CD4-positive, alpha-beta T cell (primary cell): ENCODE data around the gene HIF1AN. TPM values are rescaled to one million over a fixed set of nuclear protein-coding genes. Genes with fewer than 3 reads are reported as not detected.

Source experiments
- ATAC-seq: fragments of 200-7000 bp; cut with Tn5 transposase; one replicate; pipeline ENCODE4 v1.10.0; 2022; ENCODE audit warnings: mild to moderate bottlenecking; ENCODE audit not compliant: poor library complexity
- CTCF ChIA-PET: fragments of 350-600 bp; sonication (Branson Sonifier 250); formaldehyde crosslinking; loops from one replicate; lab custom pipeline; 2021; ENCODE audit warnings: antibody characterized with exemption, inconsistent platforms; lab: Charles Lee
- POLR2A ChIA-PET: fragments of 350-600 bp; sonication (Branson Sonifier 250); formaldehyde crosslinking; loops from one replicate; lab custom pipeline; 2021; ENCODE audit warnings: antibody characterized with exemption, inconsistent platforms; lab: Charles Lee
- DNase-seq, 14 experiments: peaks; one replicate each; pipeline ENCODE4 v3.0.0-alpha.2; 2013 to 2020; ENCODE audit warnings: mixed read lengths in 2 of 14
- H3K27ac ChIP-seq, 2 donors: one replicate each; pipeline versions ENCODE4 v1.5.1 to v1.7.0; 2013; ENCODE audit warnings: low read length in 2 of 2, low read depth in 1 of 2, mild to moderate bottlenecking in 1 of 2
- H3K27me3 ChIP-seq, 2 experiments: 1 replicate in 1 of 2; 2 replicates in 1 of 2; pipeline versions ENCODE4 v1.6.1 to v1.7.0; 2013; ENCODE audit warnings: low read length in 2 of 2, control low read depth in 1 of 2, mild to moderate bottlenecking in 1 of 2, moderate library complexity in 1 of 2; ENCODE audit not compliant: insufficient read depth in 2 of 2, control insufficient read depth in 1 of 2
- H3K36me3 ChIP-seq: one replicate; pipeline ENCODE4 v1.6.1; 2013; ENCODE audit warnings: low read length, control low read depth; ENCODE audit not compliant: insufficient read depth
- H3K4me1 ChIP-seq: one replicate; pipeline ENCODE4 v1.6.1; 2013; ENCODE audit warnings: low read length, control low read depth; ENCODE audit not compliant: insufficient read depth
- H3K4me3 ChIP-seq: one replicate; pipeline ENCODE4 v1.5.1; 2013; ENCODE audit warnings: mild to moderate bottlenecking, low read length, moderate library complexity
- H3K9me3 ChIP-seq, 2 experiments: 1 replicate in 1 of 2; 2 replicates in 1 of 2; pipeline versions ENCODE4 v1.6.1 to v1.7.0; 2013; ENCODE audit warnings: low read length in 2 of 2, mild to moderate bottlenecking in 2 of 2, control low read depth in 1 of 2, moderate library complexity in 1 of 2; ENCODE audit not compliant: control insufficient read depth in 1 of 2, insufficient read depth in 1 of 2
- H3K27ac Mint-ChIP-seq: one replicate; pipeline ENCODE4 v1.8.0; 2020; ENCODE audit warnings: mixed read lengths
- H3K27me3 Mint-ChIP-seq: one replicate; pipeline ENCODE4 v1.8.0; 2021; ENCODE audit warnings: mixed read lengths
- H3K36me3 Mint-ChIP-seq: one replicate; pipeline ENCODE4 v1.8.0; 2021; ENCODE audit warnings: low read depth, mixed read lengths
- H3K4me1 Mint-ChIP-seq: one replicate; pipeline ENCODE4 v1.8.0; 2021; ENCODE audit warnings: low read depth, mixed read lengths
- H3K4me3 Mint-ChIP-seq: one replicate; pipeline ENCODE4 v1.8.0; 2020; ENCODE audit warnings: mild to moderate bottlenecking, mixed read lengths
- H3K9me3 Mint-ChIP-seq: one replicate; pipeline ENCODE4 v1.8.0; 2020; ENCODE audit warnings: mixed read lengths
- intact Hi-C, 2 experiments: fragments of 100-400 bp; cut with DNase I in 1 of 2; cut with micrococcal nuclease in 1 of 2; formaldehyde crosslinking; loops; one replicate each; pipeline versions ENCODE4 v1.15.1 to v1.9.0; 2023 to 2025; cut with DNase I, micrococcal nuclease
- total RNA-seq, 174 experiments: library from RNA in 2 of 174; stranded (reverse) in 2 of 174; gene quantifications; one replicate each; pipeline ENCODE4 v1.2.3 and lab custom pipeline; 2021 to 2026
- TF ChIP-seq, protein P1 (sequence below): fragments of 200-600 bp; IDR thresholded peaks from one replicate; pipeline ENCODE4 v1.8.0; 2022; ENCODE audit warnings: antibody characterized with exemption, mild to moderate bottlenecking

The HIF1AN gene
- total RNA-seq, 2 experiments from 2014 or later, result 29.7 to 30.5 TPM

DNA sequence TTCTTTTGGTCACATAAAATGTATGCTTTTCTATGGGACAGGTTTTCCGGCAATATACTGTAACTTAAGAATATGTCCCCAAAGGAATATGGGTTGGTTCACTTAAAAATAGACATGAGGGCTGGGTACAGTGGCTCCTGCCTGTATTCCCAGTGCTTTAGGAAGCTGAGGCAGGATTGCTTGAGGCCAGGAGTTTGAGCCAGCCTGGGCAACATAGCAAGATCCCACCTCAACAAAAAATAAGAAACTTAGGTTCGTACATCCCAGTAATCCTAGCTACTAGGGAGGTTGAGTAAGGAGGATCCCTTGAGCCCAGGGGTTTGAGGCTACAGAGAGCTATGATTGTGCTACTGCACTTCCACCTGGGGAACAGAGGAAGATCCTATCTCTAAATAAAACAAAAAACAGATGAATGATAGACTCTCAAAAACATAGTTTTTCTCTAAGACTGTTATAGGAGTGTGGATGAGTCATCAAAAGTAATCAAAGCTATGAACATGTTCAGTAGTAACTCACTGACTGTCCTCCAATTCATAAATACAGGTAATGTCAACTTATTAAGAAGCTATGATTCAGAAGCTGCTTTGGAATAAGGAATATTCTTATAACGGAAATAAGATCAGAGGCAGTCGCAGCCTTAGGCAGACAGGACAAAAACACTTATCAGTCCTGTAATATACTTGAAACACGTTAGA is 13.5 kb upstream of the HIF1AN start:
- peaks cover 25% of the 10 kb centered on the region for H3K4me1 Mint-ChIP-seq
- no peak overlapping the region for H3K4me3 ChIP-seq
- ATAC-seq (no peak), DNase-seq (no peak)
- no peak overlapping the region for H3K4me3 Mint-ChIP-seq
- peaks cover 61% of the 10 kb centered on the region for H3K36me3 Mint-ChIP-seq
- no peak overlapping the region for H3K27ac ChIP-seq
- H3K9me3 ChIP-seq, result no peaks in the 10 kb centered on the region
- TF ChIP-seq, protein P1, sequence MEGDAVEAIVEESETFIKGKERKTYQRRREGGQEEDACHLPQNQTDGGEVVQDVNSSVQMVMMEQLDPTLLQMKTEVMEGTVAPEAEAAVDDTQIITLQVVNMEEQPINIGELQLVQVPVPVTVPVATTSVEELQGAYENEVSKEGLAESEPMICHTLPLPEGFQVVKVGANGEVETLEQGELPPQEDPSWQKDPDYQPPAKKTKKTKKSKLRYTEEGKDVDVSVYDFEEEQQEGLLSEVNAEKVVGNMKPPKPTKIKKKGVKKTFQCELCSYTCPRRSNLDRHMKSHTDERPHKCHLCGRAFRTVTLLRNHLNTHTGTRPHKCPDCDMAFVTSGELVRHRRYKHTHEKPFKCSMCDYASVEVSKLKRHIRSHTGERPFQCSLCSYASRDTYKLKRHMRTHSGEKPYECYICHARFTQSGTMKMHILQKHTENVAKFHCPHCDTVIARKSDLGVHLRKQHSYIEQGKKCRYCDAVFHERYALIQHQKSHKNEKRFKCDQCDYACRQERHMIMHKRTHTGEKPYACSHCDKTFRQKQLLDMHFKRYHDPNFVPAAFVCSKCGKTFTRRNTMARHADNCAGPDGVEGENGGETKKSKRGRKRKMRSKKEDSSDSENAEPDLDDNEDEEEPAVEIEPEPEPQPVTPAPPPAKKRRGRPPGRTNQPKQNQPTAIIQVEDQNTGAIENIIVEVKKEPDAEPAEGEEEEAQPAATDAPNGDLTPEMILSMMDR, result no peak
- POLR2A ChIA-PET, result interaction anchor here (0.7 to 1.1 kb wide), 2 partner anchors 39 to 45 kb away, joined by 3 read pairs; no protein-coding TSS in a partner anchor
- H3K27ac Mint-ChIP-seq, result no peak overlapping the region
- peaks cover 24% of the 10 kb centered on the region for H3K4me1 ChIP-seq
- intact Hi-C loops, result no loop called here
- no peaks in the 10 kb centered on the region for H3K27me3 Mint-ChIP-seq
- H3K9me3 Mint-ChIP-seq, result no peaks in the 10 kb centered on the region
- H3K27me3 ChIP-seq, result no peaks in the 10 kb centered on the region
- CTCF ChIA-PET, result interaction anchor here (1.2 to 1.5 kb wide), 2 partner anchors 13 to 40 kb away, joined by 4 to 5 read pairs; no protein-coding TSS in a partner anchor
- peaks cover 52% of the 10 kb centered on the region for H3K36me3 ChIP-seq

DNA sequence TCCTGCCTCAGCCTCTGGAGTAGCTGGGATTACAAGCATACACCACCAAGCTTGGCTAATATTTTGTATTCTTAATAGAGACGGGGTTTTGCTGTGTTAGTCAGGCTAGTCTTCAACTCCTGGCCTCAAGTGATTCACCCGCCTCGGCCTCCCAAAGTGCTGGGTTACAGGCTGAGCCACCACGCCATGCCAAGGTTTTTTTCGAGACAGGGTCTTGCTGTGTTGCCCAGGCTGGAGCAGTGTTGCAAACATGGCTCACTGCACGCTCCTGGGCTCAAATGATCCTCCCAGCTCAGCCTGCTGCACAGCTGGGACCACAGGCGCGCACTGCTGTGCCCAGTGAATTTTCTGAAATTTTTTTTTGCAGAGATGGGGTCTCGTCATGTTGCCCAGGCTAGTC is 12.8 kb upstream of the HIF1AN start:
- Mint-ChIP-seq H3K27me3 (no peaks in the 10 kb centered on the region), H3K36me3 (peaks cover 61% of the 10 kb centered on the region), H3K4me3 (no peak overlapping the region), H3K4me1 (peaks cover 26% of the 10 kb centered on the region), H3K27ac (no peak overlapping the region), H3K9me3 (no peaks in the 10 kb centered on the region)
- Histone ChIP-seq H3K9me3 (no peaks in the 10 kb centered on the region), H3K4me1 (peaks cover 31% of the 10 kb centered on the region), H3K27ac (no peak overlapping the region), H3K4me3 (no peak overlapping the region), H3K36me3 (peaks cover 56% of the 10 kb centered on the region), H3K27me3 (no peaks in the 10 kb centered on the region)
- DNase-seq, result no peak
- ChIA-PET POLR2A (interaction anchor here (1.1 kb wide), 1 partner anchor 40 kb away, joined by 3 read pairs; no protein-coding TSS in a partner anchor), CTCF (interaction anchor here (0.8 to 1.5 kb wide), 3 partner anchors 11 to 40 kb away, joined by 3 to 5 read pairs (median 4); no protein-coding TSS in a partner anchor)
- intact Hi-C loops, result no loop called here
- TF ChIP-seq, protein P1, result no peak
- no peak for ATAC-seq

DNA sequence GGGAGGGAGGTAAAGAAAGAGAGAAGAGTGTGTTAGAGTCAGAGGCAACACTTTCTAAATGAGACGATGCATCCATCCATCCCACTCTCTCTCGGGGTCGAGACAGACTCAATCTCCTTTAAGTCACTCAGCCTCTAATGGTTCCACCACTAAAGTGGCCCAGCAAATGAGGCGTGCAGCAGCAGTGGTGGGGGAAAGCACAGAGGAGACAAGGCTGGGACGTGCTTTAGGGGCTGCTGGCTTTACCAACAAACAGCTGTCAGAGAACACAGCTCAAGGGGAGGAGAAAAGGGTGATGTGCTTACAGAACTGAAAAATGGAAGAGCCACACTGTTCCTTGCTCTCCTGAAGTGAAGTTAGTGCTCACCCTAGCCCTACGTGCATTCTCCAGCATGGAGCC is 11.5 kb upstream of the HIF1AN start:
- ChIA-PET POLR2A (interaction anchor here (1.2 kb wide), 1 partner anchor 13 kb away, joined by 4 read pairs; no protein-coding TSS in a partner anchor), CTCF (no interaction called here)
- H3K27me3 Mint-ChIP-seq, result no peaks in the 10 kb centered on the region
- ATAC-seq, result no peak
- Histone ChIP-seq H3K36me3 (peaks cover 54% of the 10 kb centered on the region), H3K9me3 (no peaks in the 10 kb centered on the region), H3K27ac (no peak overlapping the region), H3K27me3 (no peaks in the 10 kb centered on the region), H3K4me3 (no peak overlapping the region), H3K4me1 (peaks cover 35% of the 10 kb centered on the region)
- H3K9me3 Mint-ChIP-seq, result no peaks in the 10 kb centered on the region
- no peak overlapping the region for H3K4me3 Mint-ChIP-seq
- peaks cover 62% of the 10 kb centered on the region for H3K36me3 Mint-ChIP-seq
- intact Hi-C loops, result no loop called here
- TF ChIP-seq, protein P1, result no peak
- H3K4me1 Mint-ChIP-seq, result peaks cover 29% of the 10 kb centered on the region
- H3K27ac Mint-ChIP-seq, result no peak overlapping the region
- DNase-seq, result no peak
